ENCODE results near the gene RHOT2. TPM values are rescaled to one million over a fixed set of nuclear protein-coding genes. Genes with fewer than 3 reads are reported as not detected.

RHOT2 gene
- total RNA-seq, 1 donor from 2014 or later: 163 TPM

DNA sequence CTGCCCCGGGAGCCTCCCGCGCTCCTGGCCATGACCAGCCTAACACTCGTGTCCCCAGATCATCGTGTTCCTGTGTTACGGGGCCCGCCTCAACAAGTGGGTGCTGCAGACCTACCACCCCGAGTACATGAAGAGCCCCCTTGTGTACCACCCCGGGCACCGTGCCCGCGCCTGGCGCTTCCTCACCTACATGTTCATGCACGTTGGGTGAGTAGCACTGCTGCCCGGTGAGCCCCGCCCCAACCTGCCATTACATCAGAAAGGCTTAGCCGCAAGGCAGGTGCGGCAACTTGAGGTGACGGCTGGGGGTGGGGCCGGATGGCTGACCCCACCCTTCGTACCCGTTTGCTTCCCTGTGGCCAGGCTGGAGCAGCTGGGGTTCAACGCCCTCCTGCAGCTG is 9.0 kb downstream of the RHOT2 start:
- Mint-ChIP-seq H3K9me3 (no peaks in the 10 kb centered on the region), H3K4me1 (ENCODE audit: unreplicated experiment) (no peaks in the 10 kb centered on the region), H3K36me3 (no peaks in the 10 kb centered on the region), H3K27ac (no peak overlapping the region), H3K27me3 (peaks cover 5% of the 10 kb centered on the region), H3K4me3 (no peak overlapping the region)
- TF ChIP-seq, protein P1, sequence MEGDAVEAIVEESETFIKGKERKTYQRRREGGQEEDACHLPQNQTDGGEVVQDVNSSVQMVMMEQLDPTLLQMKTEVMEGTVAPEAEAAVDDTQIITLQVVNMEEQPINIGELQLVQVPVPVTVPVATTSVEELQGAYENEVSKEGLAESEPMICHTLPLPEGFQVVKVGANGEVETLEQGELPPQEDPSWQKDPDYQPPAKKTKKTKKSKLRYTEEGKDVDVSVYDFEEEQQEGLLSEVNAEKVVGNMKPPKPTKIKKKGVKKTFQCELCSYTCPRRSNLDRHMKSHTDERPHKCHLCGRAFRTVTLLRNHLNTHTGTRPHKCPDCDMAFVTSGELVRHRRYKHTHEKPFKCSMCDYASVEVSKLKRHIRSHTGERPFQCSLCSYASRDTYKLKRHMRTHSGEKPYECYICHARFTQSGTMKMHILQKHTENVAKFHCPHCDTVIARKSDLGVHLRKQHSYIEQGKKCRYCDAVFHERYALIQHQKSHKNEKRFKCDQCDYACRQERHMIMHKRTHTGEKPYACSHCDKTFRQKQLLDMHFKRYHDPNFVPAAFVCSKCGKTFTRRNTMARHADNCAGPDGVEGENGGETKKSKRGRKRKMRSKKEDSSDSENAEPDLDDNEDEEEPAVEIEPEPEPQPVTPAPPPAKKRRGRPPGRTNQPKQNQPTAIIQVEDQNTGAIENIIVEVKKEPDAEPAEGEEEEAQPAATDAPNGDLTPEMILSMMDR (conservative IDR thresholded peaks at IDR 0.05): no peak
- DNase-seq (ENCODE audit: extremely low spot score, unreplicated experiment): no peak

DNA sequence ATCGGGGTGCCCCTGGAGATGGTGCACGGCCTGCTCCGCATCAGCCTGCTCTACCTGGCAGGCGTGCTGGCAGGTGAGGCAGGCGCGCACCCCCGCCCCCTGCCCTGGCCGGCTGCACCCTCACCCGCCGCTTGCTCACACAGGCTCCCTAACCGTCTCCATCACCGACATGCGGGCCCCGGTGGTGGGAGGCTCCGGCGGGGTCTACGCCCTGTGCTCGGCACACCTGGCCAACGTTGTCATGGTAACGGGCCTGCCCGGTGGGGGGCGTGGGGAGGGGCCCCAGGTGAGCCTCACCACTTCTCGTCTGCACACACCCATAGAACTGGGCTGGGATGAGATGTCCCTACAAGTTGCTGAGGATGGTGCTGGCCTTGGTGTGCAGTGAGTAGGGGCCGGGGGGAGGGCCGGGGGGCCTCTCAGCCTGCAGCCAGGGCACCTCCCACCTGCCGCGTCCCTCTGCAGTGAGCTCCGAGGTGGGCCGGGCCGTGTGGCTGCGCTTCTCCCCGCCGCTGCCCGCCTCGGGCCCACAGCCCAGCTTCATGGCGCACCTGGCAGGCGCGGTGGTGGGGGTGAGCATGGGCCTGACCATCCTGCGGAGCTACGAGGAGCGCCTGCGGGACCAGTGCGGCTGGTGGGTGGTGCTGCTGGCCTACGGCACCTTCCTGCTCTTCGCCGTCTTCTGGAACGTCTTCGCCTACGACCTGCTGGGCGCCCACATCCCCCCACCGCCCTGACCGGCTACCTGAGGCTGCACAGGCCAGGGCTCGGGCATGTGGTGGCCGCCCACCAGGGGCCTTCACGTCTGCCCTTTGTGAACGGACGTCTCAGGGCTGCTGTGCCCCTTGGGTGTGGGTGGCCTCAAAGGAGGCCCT is 9.6 kb downstream of the RHOT2 start:
- H3K27ac Mint-ChIP-seq: no peak overlapping the region
- no peaks in the 10 kb centered on the region for H3K9me3 Mint-ChIP-seq
- DNase-seq (ENCODE audit: extremely low spot score, unreplicated experiment): no peak
- peaks cover 2% of the 10 kb centered on the region for H3K4me1 Mint-ChIP-seq (ENCODE audit: unreplicated experiment)
- no peak overlapping the region for H3K4me3 Mint-ChIP-seq
- H3K36me3 Mint-ChIP-seq: peaks cover 2% of the 10 kb centered on the region
- H3K27me3 Mint-ChIP-seq: peaks cover 5% of the 10 kb centered on the region
- TF ChIP-seq, protein P1 (conservative IDR thresholded peaks at IDR 0.05): no peak

DNA sequence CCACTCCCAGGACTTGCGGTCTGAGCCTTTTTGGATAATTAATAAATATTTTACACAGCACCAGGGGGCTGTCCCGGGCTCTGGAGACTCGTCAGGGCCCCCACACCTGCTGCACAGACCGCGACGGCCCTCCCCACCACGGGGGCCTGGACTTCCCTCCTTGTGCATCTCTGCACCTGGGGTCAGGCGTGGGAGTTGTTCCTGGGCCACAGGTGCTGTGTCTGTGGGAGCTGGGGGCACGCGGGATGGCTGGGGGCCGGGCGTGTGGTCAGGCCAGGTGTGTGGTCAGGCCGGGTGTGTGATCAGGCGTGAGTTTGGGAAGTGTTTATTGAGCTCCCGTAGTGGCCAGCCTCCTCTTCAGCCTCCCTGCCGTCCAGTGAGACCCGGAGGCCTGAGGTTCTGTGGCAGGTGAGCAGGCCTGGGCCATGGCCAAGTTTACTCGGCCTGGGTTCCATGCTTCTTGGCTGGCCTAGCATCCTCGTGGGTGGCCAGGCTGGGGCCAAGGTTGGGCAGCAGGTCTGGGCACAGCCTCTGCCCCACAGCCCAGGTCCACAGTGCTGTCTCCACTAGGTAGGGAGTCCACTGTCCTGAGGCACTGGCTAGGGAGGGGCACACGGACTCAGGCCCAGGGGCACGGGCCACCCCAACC is 10.4 kb downstream of the RHOT2 start:
- peaks cover 3% of the 10 kb centered on the region for H3K4me1 Mint-ChIP-seq (ENCODE audit: unreplicated experiment)
- no peak overlapping the region for H3K4me3 Mint-ChIP-seq
- DNase-seq (ENCODE audit: extremely low spot score, unreplicated experiment): no peak
- peaks cover 4% of the 10 kb centered on the region for H3K36me3 Mint-ChIP-seq
- H3K27me3 Mint-ChIP-seq: peaks cover 5% of the 10 kb centered on the region
- TF ChIP-seq, protein P1 (conservative IDR thresholded peaks at IDR 0.05): no peak
- no peak overlapping the region for H3K27ac Mint-ChIP-seq
- no peaks in the 10 kb centered on the region for H3K9me3 Mint-ChIP-seq

DNA sequence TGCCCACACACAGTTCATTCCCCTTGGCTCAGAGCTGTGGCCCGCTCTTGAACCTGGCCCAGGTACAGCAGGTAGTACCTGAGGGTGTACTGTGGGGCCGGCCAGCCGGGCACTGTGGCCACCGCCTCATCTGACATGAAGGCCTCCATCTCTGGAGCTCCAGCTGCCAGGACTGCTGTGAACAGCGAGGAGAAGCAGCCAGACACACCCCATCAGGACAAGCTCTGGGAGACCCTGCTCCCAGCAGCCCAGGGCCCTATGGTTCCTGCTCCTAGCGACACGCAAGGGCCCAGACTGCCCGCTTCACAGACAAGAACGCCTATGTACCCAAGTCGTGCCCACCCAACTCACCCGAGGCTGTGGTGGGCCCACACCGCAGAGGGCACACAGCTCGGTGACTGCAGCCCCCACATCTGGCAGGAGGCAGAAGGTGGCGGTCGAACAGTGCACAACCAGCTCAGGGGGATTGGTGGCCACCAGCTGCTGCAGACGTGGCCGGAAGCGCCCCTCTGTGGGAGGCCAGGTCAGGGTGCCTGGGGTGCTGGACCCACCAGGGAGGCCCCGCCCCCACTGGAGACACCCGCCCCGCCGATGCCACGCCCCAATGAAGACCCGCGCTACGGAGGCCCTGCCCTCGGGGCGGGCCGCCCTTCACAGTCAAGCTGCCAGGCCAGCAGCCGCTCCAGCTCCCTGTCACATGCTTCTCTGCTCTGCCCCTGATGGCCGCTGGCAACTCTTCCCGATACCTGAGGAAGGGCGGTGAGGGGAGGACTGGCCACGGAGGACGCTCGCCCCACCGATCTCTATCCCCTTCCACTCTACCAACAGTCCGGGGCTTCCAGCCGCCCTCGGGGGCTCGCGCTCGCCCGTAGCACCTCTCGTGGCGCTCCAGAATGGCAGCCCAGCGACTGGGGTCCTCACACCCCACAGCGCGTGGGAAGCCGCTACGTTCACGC is 11.2 kb downstream of the RHOT2 start:
- TF ChIP-seq, protein P1 (conservative IDR thresholded peaks at IDR 0.05): no peak
- H3K27ac Mint-ChIP-seq: peak overlapping the region; percentile 36
- peaks cover 5% of the 10 kb centered on the region for H3K27me3 Mint-ChIP-seq
- peaks cover 4% of the 10 kb centered on the region for H3K36me3 Mint-ChIP-seq
- H3K4me1 Mint-ChIP-seq (ENCODE audit: unreplicated experiment): peaks cover 3% of the 10 kb centered on the region
- no peak for DNase-seq (ENCODE audit: extremely low spot score, unreplicated experiment)
- H3K9me3 Mint-ChIP-seq: no peaks in the 10 kb centered on the region
- H3K4me3 Mint-ChIP-seq: peak overlapping the region; percentile 84
